H1 (cell line): ENCODE results near the gene MAPK1. TPM values are rescaled to one million over a fixed set of nuclear protein-coding genes. Genes with fewer than 3 reads are reported as not detected.

ENCODE experiments used
- CTCF ChIA-PET: fragments of 300-600 bp; sonication (Branson Sonifier 250); formaldehyde crosslinking; loops from one replicate; lab custom pipeline; 2021; ENCODE audit not compliant: partially characterized antibody; lab: Charles Lee
- POLR2A ChIA-PET: fragments of 300-600 bp; sonication (Branson Sonifier 250); formaldehyde crosslinking; loops from one replicate; lab custom pipeline; 2021; ENCODE audit warnings: inconsistent platforms; ENCODE audit not compliant: partially characterized antibody; lab: Charles Lee
- DNase-seq, 2 experiments: peaks; one replicate each; pipeline versions ENCODE4 v3.0.0 to v3.0.0-alpha.2; 2010 to 2022; ENCODE audit warnings: low spot score in 2 of 2, low read depth in 1 of 2, mixed read lengths in 1 of 2
- FAIRE-seq: peaks from 2 replicates; lab custom pipeline; 2011; peaks lifted over from hg19 to GRCh38; lab: Jason Lieb, UNC
- H2AFZ ChIP-seq: 2 replicates; pipeline ENCODE4 v1.8.1; 2012; ENCODE audit warnings: low read length, inconsistent platforms
- H2AK5ac ChIP-seq: 2 replicates; pipeline ENCODE4 v1.6.1; 2013; ENCODE audit warnings: low read depth, low read length
- H2BK120ac ChIP-seq: replicated peaks from 2 replicates; pipeline ENCODE3; 2013; ENCODE audit warnings: low read depth, low read length, inconsistent platforms
- H2BK12ac ChIP-seq: 2 replicates; pipeline ENCODE4 v1.6.1; 2013; ENCODE audit warnings: low read depth, low read length
- H2BK15ac ChIP-seq: 2 replicates; pipeline ENCODE4 v1.6.1; 2013; ENCODE audit warnings: low read length
- H2BK20ac ChIP-seq: 2 replicates; pipeline ENCODE4 v1.6.1; 2013; ENCODE audit warnings: low read length
- H2BK5ac ChIP-seq: 2 replicates; pipeline ENCODE4 v1.6.1; 2013; ENCODE audit warnings: low read depth, low read length
- H3K14ac ChIP-seq: 2 replicates; pipeline ENCODE4 v1.6.1; 2013; ENCODE audit warnings: inconsistent platforms; ENCODE audit not compliant: insufficient read length
- H3K18ac ChIP-seq: 2 replicates; pipeline ENCODE4 v1.6.1; 2013; ENCODE audit warnings: low read length; ENCODE audit errors: extremely low read depth
- H3K23ac ChIP-seq: 2 replicates; pipeline ENCODE4 v1.6.1; 2013; ENCODE audit warnings: inconsistent platforms; ENCODE audit not compliant: insufficient read length
- H3K23me2 ChIP-seq: 2 replicates; pipeline ENCODE4 v1.6.1; 2013; ENCODE audit warnings: low read depth, low read length
- H3K27ac ChIP-seq: 2 replicates; pipeline ENCODE4 v1.6.1; 2011; ENCODE audit warnings: low read depth, low read length, inconsistent platforms
- H3K27me3 ChIP-seq, 4 experiments: replicated peaks in 1 of 4; 1 replicate in 1 of 4; 2 replicates in 3 of 4; pipeline versions ENCODE4 v1.6.1 to v1.8.1; 2011 to 2013; ENCODE audit warnings: low read length in 3 of 4, mild to moderate bottlenecking in 3 of 4, inconsistent platforms in 2 of 4, mixed read lengths in 2 of 4, moderate library complexity in 1 of 4; ENCODE audit not compliant: control insufficient read depth in 3 of 4, insufficient read depth in 3 of 4; ENCODE audit errors: extremely low read depth in 1 of 4
- H3K36me3 ChIP-seq, 4 experiments: 2 replicates each; pipeline versions ENCODE4 v1.6.1 to v1.8.1; 2011 to 2013; ENCODE audit warnings: mild to moderate bottlenecking in 4 of 4, low read length in 3 of 4, moderate library complexity in 2 of 4, control low read depth in 1 of 4, inconsistent platforms in 1 of 4; ENCODE audit not compliant: insufficient read depth in 4 of 4, control insufficient read depth in 2 of 4
- H3K4ac ChIP-seq: replicated peaks from 2 replicates; pipeline ENCODE3; 2013; ENCODE audit warnings: low read length, low read depth, mixed read lengths, inconsistent platforms; ENCODE audit not compliant: insufficient read length
- H3K4me1 ChIP-seq, 4 experiments: replicated peaks in 1 of 4; 1 replicate in 1 of 4; 2 replicates in 3 of 4; pipeline versions ENCODE4 v1.6.1 to v1.8.1; 2011 to 2013; ENCODE audit warnings: low read length in 3 of 4, inconsistent platforms in 2 of 4, mixed read lengths in 1 of 4; ENCODE audit not compliant: insufficient read depth in 4 of 4, control insufficient read depth in 3 of 4
- H3K4me2 ChIP-seq, 2 experiments: 2 replicates each; pipeline versions ENCODE4 v1.6.1 to v1.8.1; 2011 to 2013; ENCODE audit warnings: low read depth in 2 of 2, low read length in 2 of 2, control low read depth in 1 of 2, inconsistent platforms in 1 of 2, mild to moderate bottlenecking in 1 of 2; ENCODE audit not compliant: insufficient read depth in 1 of 2
- H3K4me3 ChIP-seq, 4 experiments: fragments of 200-600, 300-600 bp in 1 of 4; sonication (generic), shearing (Covaris generic), sonication (Bioruptor Twin) in 1 of 4; 2 replicates each; pipeline versions ENCODE4 v1.5.1 to v1.8.1; 2011 to 2016; ENCODE audit warnings: low read length in 4 of 4, low read depth in 3 of 4, control low read depth in 2 of 4, inconsistent platforms in 2 of 4, mild to moderate bottlenecking in 2 of 4, mixed read lengths in 1 of 4, moderate library complexity in 1 of 4; ENCODE audit not compliant: insufficient read depth in 2 of 4; ENCODE audit errors: extremely low read depth in 1 of 4
- H3K56ac ChIP-seq: replicated peaks from 2 replicates; pipeline ENCODE3; 2013; ENCODE audit warnings: low read depth, mild to moderate bottlenecking, mixed read lengths, low read length, inconsistent platforms; ENCODE audit not compliant: insufficient read length
- H3K79me1 ChIP-seq: 2 replicates; pipeline ENCODE4 v1.6.1; 2013; ENCODE audit warnings: low read depth, low read length, control low read depth
- H3K79me2 ChIP-seq, 2 experiments: 2 replicates each; pipeline versions ENCODE4 v1.6.1 to v1.8.1; 2012 to 2013; ENCODE audit warnings: low read length in 2 of 2, mild to moderate bottlenecking in 2 of 2, inconsistent platforms in 1 of 2; ENCODE audit not compliant: insufficient read depth in 2 of 2, control insufficient read depth in 1 of 2
- H3K9ac ChIP-seq, 4 experiments: replicated peaks in 1 of 4; 1 replicate in 1 of 4; 2 replicates in 3 of 4; pipeline versions ENCODE4 v1.6.1 to v1.8.1; 2011 to 2013; ENCODE audit warnings: low read depth in 3 of 4, low read length in 3 of 4, control low read depth in 2 of 4, mild to moderate bottlenecking in 2 of 4, moderate library complexity in 2 of 4, inconsistent platforms in 1 of 4; ENCODE audit errors: extremely low read depth in 1 of 4
- H3K9me3 ChIP-seq, 2 experiments: 2 replicates each; pipeline versions ENCODE4 v1.6.1 to v1.8.1; 2012 to 2013; ENCODE audit warnings: mild to moderate bottlenecking in 2 of 2, moderate library complexity in 2 of 2, control low read depth in 1 of 2, inconsistent platforms in 1 of 2, low read depth in 1 of 2, low read length in 1 of 2, mixed read lengths in 1 of 2; ENCODE audit not compliant: insufficient read depth in 2 of 2
- H4K20me1 ChIP-seq, 2 experiments: replicated peaks in 1 of 2; 2 replicates each; pipeline versions ENCODE3 to v1.8.1; 2011 to 2013; ENCODE audit warnings: inconsistent platforms in 2 of 2, low read length in 2 of 2, mild to moderate bottlenecking in 1 of 2; ENCODE audit not compliant: insufficient read depth in 2 of 2, control insufficient read depth in 1 of 2
- H4K5ac ChIP-seq: 2 replicates; pipeline ENCODE4 v1.6.1; 2013; ENCODE audit warnings: low read length, low read depth, mixed read lengths, inconsistent platforms; ENCODE audit not compliant: insufficient read length
- H4K8ac ChIP-seq: 2 replicates; pipeline ENCODE4 v1.8.0; 2013; ENCODE audit warnings: mild to moderate bottlenecking, moderate library complexity, low read length, inconsistent platforms; ENCODE audit not compliant: insufficient read depth; ENCODE audit errors: extremely low read depth
- H4K91ac ChIP-seq: replicated peaks from 2 replicates; pipeline ENCODE3; 2013; ENCODE audit warnings: low read length, mixed read lengths, inconsistent platforms; ENCODE audit not compliant: insufficient read length
- CHD2 ChIP-seq: IDR thresholded peaks from 2 replicates; pipeline ENCODE4 v1.6.1; 2012; ENCODE audit warnings: low read length, improper control_type of control experiment
- CTBP2 ChIP-seq: IDR thresholded peaks from 2 replicates; pipeline ENCODE4 v1.7.0; 2011; ENCODE audit warnings: borderline replicate concordance, mild to moderate bottlenecking, moderate library complexity, mixed read lengths, low read length; ENCODE audit not compliant: insufficient read depth, insufficient read length
- EGR1 ChIP-seq: IDR thresholded peaks from 2 replicates; pipeline ENCODE4 v1.6.1; 2011; ENCODE audit warnings: low read depth, low read length, borderline replicate concordance
- FOSL1 ChIP-seq: IDR thresholded peaks from 2 replicates; pipeline ENCODE4 v1.6.1; 2011; ENCODE audit warnings: mild to moderate bottlenecking, low read depth, low read length, moderate library complexity; ENCODE audit not compliant: insufficient read depth
- GTF2F1 ChIP-seq: IDR thresholded peaks from 2 replicates; pipeline ENCODE4 v1.6.1; 2012; ENCODE audit warnings: low read depth, low read length, improper control_type of control experiment, borderline replicate concordance
- POU5F1 ChIP-seq: IDR thresholded peaks from 2 replicates; pipeline ENCODE4 v1.6.1; 2011; ENCODE audit warnings: low read depth, mild to moderate bottlenecking, low read length, moderate library complexity
- TAF1 ChIP-seq: IDR thresholded peaks from 2 replicates; pipeline ENCODE4 v1.6.1; 2011; ENCODE audit warnings: mild to moderate bottlenecking, low read depth, low read length
- WGBS, 2 experiments: shearing (Covaris generic) in 1 of 2; methylation state at CpG; one replicate each; pipeline versions ENCODE4 v1.1.6 to v1.1.7; 2013 to 2015; ENCODE audit warnings: low lambda C conversion rate in 2 of 2, mixed read lengths in 2 of 2, inconsistent platforms in 1 of 2, low coverage in 1 of 2, missing lambda C conversion rate in 1 of 2; ENCODE audit not compliant: insufficient replicate concordance in 2 of 2, insufficient coverage in 1 of 2, insufficient read length in 1 of 2; ENCODE audit errors: extremely low coverage in 1 of 2, missing lambda C conversion rate in 1 of 2; 5-methylcytosine and 5-hydroxymethylcytosine counted together
- polyA plus RNA-seq, 7 experiments: library from polyadenylated mRNA; depleted of rRNA in 3 of 7; stranded (reverse) in 5 of 7; unstranded in 2 of 7; fragments of >200 nt in 5 of 7; fragments of 200-250 nt in 2 of 7; gene quantifications; 1 replicate in 5 of 7; 2 replicates in 1 of 7; 4 replicates in 1 of 7; pipeline versions ENCODE4 v1.2.1 to v1.2.3, GENCODE V29; 2011 to 2013; ENCODE audit warnings: missing spikeins in 2 of 7, mixed read lengths in 2 of 7
- total RNA-seq: library from RNA; stranded (reverse); fragmentation: NEBNext Ultra II Directional; extraction: Animal tissue kit (Norgen Biotek cat#: 25700); gene quantifications from 2 replicates; pipeline ENCODE4 v1.2.1, GENCODE V29; 2021

MAPK1 gene
- total and polyA plus RNA-seq, 2 of the 8 experiments (the other 6 are each of a cell fraction or from before 2014, with no cell fraction given) = 28.1 to 101 TPM

DNA sequence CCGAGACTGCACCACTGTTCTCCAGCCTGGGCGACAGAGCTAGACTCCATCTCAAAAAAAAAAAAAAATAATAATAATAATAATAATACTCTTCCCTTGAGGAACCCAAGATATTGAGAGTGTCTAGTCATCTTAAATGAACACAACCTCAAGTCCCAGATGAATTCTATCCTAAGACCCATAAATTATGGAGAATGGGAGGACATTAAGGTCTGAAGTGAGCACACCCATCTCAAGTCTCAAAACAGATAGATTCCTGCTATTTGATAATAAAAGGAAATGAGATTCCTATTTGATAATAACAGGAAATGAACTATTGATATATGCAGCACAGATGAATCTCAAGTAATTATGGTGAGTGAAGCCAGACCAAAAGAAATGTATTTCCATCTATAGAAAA is 51.5 kb downstream of the MAPK1 start:
- CTCF ChIA-PET = no interaction called here

More for the DNA sequence above, 51.5 kb downstream of the MAPK1 start:
- H2BK20ac ChIP-seq = no peak overlapping the region
- H3K4me3 ChIP-seq = no peak overlapping the region
- peaks cover 6 to 20% of the 10 kb centered on the region in 2 experiments for H4K20me1 ChIP-seq
- H3K23ac ChIP-seq = no peak overlapping the region
- no peak overlapping the region for H3K4ac ChIP-seq
- H2BK15ac ChIP-seq = no peak overlapping the region
- H3K23me2 ChIP-seq = no peaks in the 10 kb centered on the region
- no peak overlapping the region for H4K8ac ChIP-seq
- H3K56ac ChIP-seq = no peak overlapping the region
- H3K27ac ChIP-seq = no peak overlapping the region
- H3K14ac ChIP-seq = no peak overlapping the region
- peaks cover 3 to 80% of the 10 kb centered on the region in 2 experiments; a peak in 3 of 4 replicates for H3K79me2 ChIP-seq
- peaks cover 9% of the 10 kb centered on the region for H3K79me1 ChIP-seq
- H2BK12ac ChIP-seq = no peak overlapping the region
- WGBS, 2 experiments = no CpG with 5 or more reads among the region's 2 CpGs
- H3K4me1 ChIP-seq = peaks cover 6 to 14% (median 9%) of the 10 kb centered on the region in 4 experiments; a peak in 6 of 7 replicates
- no peak overlapping the region for H3K18ac ChIP-seq
- no peak overlapping the region for H2AK5ac ChIP-seq
- H3K9me3 ChIP-seq = no peaks in the 10 kb centered on the region
- DNase-seq = no peak
- no peak overlapping the region for H2BK120ac ChIP-seq
- no peaks in the 10 kb centered on the region for H3K36me3 ChIP-seq
- H3K4me2 ChIP-seq = no peak overlapping the region
- no peaks in the 10 kb centered on the region for H3K27me3 ChIP-seq
- no peak for FAIRE-seq
- no peak overlapping the region for H4K5ac ChIP-seq
- H3K9ac ChIP-seq = no peak overlapping the region
- TF ChIP-seq CHD2 (no peak), FOSL1 (no peak), CTBP2 (no peak), TAF1 (no peak), POU5F1 (no peak), GTF2F1 (no peak), EGR1 (no peak)
- no peak overlapping the region for H2BK5ac ChIP-seq
- no peak overlapping the region for H2AFZ ChIP-seq
- POLR2A ChIA-PET = interaction anchor here (0.6 kb wide), 1 partner anchor 44 kb away, joined by 3 read pairs; no protein-coding TSS in a partner anchor
- no peak overlapping the region for H4K91ac ChIP-seq
